Activated naive CD8-positive, alpha-beta T cell treated with anti-CD3 and anti-CD28 coated beads, Interleukin-2, amount 50 U/mL, for 24 hours (primary cell): ENCODE measurements around the gene BTK.

Experiments used
- ATAC-seq: fragments of 150-1000 bp; cut with Tn5 transposase; one replicate; pipeline ENCODE4 v1.10.0; 2021
- DNase-seq: peaks from one replicate; pipeline ENCODE4 v3.0.0; 2021
- H3K27ac Mint-ChIP-seq: one replicate; pipeline ENCODE4 v1.8.0; 2021; ENCODE audit warnings: mild to moderate bottlenecking, mixed read lengths
- H3K27me3 Mint-ChIP-seq: one replicate; pipeline ENCODE4 v1.8.0; 2021; ENCODE audit warnings: mixed read lengths
- H3K36me3 Mint-ChIP-seq: one replicate; pipeline ENCODE4 v1.8.0; 2021; ENCODE audit warnings: low read depth, mixed read lengths
- H3K4me1 Mint-ChIP-seq: one replicate; pipeline ENCODE4 v1.8.0; 2021; ENCODE audit warnings: mixed read lengths
- H3K4me3 Mint-ChIP-seq: one replicate; pipeline ENCODE4 v1.8.0; 2021; ENCODE audit warnings: mild to moderate bottlenecking, moderate library complexity, mixed read lengths
- H3K9me3 Mint-ChIP-seq: one replicate; pipeline ENCODE4 v1.8.0; 2021; ENCODE audit warnings: mixed read lengths

The BTK gene

GRCh38 chrX:101383679-101384205, 2.2 kb downstream of the BTK start:
- DNase-seq (no peak), ATAC-seq (no peak)
- Mint-ChIP-seq H3K4me3 (peak overlapping the region; percentile 24), H3K36me3 (no peaks in the 10 kb centered on the region), H3K27me3 (no peaks in the 10 kb centered on the region), H3K9me3 (no peaks in the 10 kb centered on the region), H3K27ac (no peak overlapping the region), H3K4me1 (peaks cover 8% of the 10 kb centered on the region)

GRCh38 chrX:101377547-101377946, 8.4 kb downstream of the BTK start:
- H3K9me3 Mint-ChIP-seq = no peaks in the 10 kb centered on the region

GRCh38 chrX:101370888-101371504, 15.0 kb downstream of the BTK start:
- DNase-seq (no peak), ATAC-seq (no peak)
- H3K27ac Mint-ChIP-seq = no peak overlapping the region
- H3K36me3 Mint-ChIP-seq = no peaks in the 10 kb centered on the region
- peaks cover 9% of the 10 kb centered on the region for H3K4me1 Mint-ChIP-seq
- H3K27me3 Mint-ChIP-seq = no peaks in the 10 kb centered on the region
- no peaks in the 10 kb centered on the region for H3K9me3 Mint-ChIP-seq
- H3K4me3 Mint-ChIP-seq = no peak overlapping the region

More at GRCh38 chrX:101377547-101377946, 8.4 kb downstream of the BTK start:
- Mint-ChIP-seq H3K36me3 (no peaks in the 10 kb centered on the region), H3K4me1 (no peaks in the 10 kb centered on the region), H3K4me3 (no peak overlapping the region), H3K27me3 (no peaks in the 10 kb centered on the region), H3K27ac (no peak overlapping the region)
- DNase-seq (no peak), ATAC-seq (no peak)

- no peak for DNase-seq
- peaks cover 9% of the 10 kb centered on the region for H3K4me1 Mint-ChIP-seq
- no peak overlapping the region for H3K4me3 Mint-ChIP-seq
- H3K9me3 Mint-ChIP-seq = no peaks in the 10 kb centered on the region
- H3K36me3 Mint-ChIP-seq = no peaks in the 10 kb centered on the region
- H3K27ac Mint-ChIP-seq = no peak overlapping the region
- H3K27me3 Mint-ChIP-seq = no peaks in the 10 kb centered on the region
- no peak for ATAC-seq
Observed at GRCh38 chrX:101369687-101370086, 16.3 kb downstream of the BTK start.

GRCh38 chrX:101368800-101369199, 17.2 kb downstream of the BTK start:
- no peak overlapping the region for H3K4me3 Mint-ChIP-seq
- no peaks in the 10 kb centered on the region for H3K27me3 Mint-ChIP-seq
- DNase-seq (no peak), ATAC-seq (no peak)
- H3K9me3 Mint-ChIP-seq = no peaks in the 10 kb centered on the region
- peaks cover 9% of the 10 kb centered on the region for H3K4me1 Mint-ChIP-seq
- no peaks in the 10 kb centered on the region for H3K36me3 Mint-ChIP-seq
- no peak overlapping the region for H3K27ac Mint-ChIP-seq

GRCh38 chrX:101365301-101365795, 20.6 kb downstream of the BTK start:
- Mint-ChIP-seq H3K4me3 (no peak overlapping the region), H3K36me3 (no peaks in the 10 kb centered on the region), H3K4me1 (no peaks in the 10 kb centered on the region), H3K27me3 (no peaks in the 10 kb centered on the region), H3K9me3 (no peaks in the 10 kb centered on the region), H3K27ac (no peak overlapping the region)
- DNase-seq (no peak), ATAC-seq (no peak)

GRCh38 chrX:101362757-101363156, 23.2 kb downstream of the BTK start:
- ATAC-seq (no peak), DNase-seq (no peak)
- peaks cover 5% of the 10 kb centered on the region for H3K4me1 Mint-ChIP-seq
- H3K27me3 Mint-ChIP-seq = no peaks in the 10 kb centered on the region
- H3K9me3 Mint-ChIP-seq = no peaks in the 10 kb centered on the region
- no peak overlapping the region for H3K27ac Mint-ChIP-seq
- no peak overlapping the region for H3K4me3 Mint-ChIP-seq
- H3K36me3 Mint-ChIP-seq = no peaks in the 10 kb centered on the region

- Mint-ChIP-seq H3K27ac (no peak overlapping the region), H3K4me1 (peaks cover 5% of the 10 kb centered on the region), H3K4me3 (no peak overlapping the region), H3K36me3 (no peaks in the 10 kb centered on the region), H3K9me3 (no peaks in the 10 kb centered on the region), H3K27me3 (no peaks in the 10 kb centered on the region)
- ATAC-seq (no peak), DNase-seq (no peak)
Observed at GRCh38 chrX:101362116-101362515, 23.9 kb downstream of the BTK start.

GRCh38 chrX:101360390-101360789, 25.6 kb downstream of the BTK start:
- no peak for DNase-seq
- Mint-ChIP-seq H3K36me3 (no peaks in the 10 kb centered on the region), H3K9me3 (no peaks in the 10 kb centered on the region), H3K27ac (no peak overlapping the region), H3K27me3 (no peaks in the 10 kb centered on the region), H3K4me1 (peaks cover 5% of the 10 kb centered on the region), H3K4me3 (no peak overlapping the region)
- no peak for ATAC-seq

- Mint-ChIP-seq H3K9me3 (no peaks in the 10 kb centered on the region), H3K4me1 (peaks cover 5% of the 10 kb centered on the region), H3K4me3 (no peak overlapping the region), H3K36me3 (no peaks in the 10 kb centered on the region), H3K27me3 (no peaks in the 10 kb centered on the region), H3K27ac (no peak overlapping the region)
- no peak for ATAC-seq
- DNase-seq = no peak
Observed at GRCh38 chrX:101359966-101360365, 26.0 kb downstream of the BTK start.

GRCh38 chrX:101357166-101357795, 28.7 kb downstream of the BTK start:
- ATAC-seq (no peak), DNase-seq (no peak)
- Mint-ChIP-seq H3K9me3 (no peaks in the 10 kb centered on the region), H3K4me1 (peaks cover 5% of the 10 kb centered on the region), H3K27me3 (no peaks in the 10 kb centered on the region), H3K36me3 (no peaks in the 10 kb centered on the region), H3K27ac (no peak overlapping the region), H3K4me3 (no peak overlapping the region)

- no peak for DNase-seq
- peaks cover 10% of the 10 kb centered on the region for H3K36me3 Mint-ChIP-seq
- H3K9me3 Mint-ChIP-seq = no peaks in the 10 kb centered on the region
- H3K4me3 Mint-ChIP-seq = peak overlapping the region; percentile 88
- H3K4me1 Mint-ChIP-seq = peaks cover 18% of the 10 kb centered on the region
- H3K27me3 Mint-ChIP-seq = no peaks in the 10 kb centered on the region
- ATAC-seq = no peak
- peak overlapping the region; percentile 92 for H3K27ac Mint-ChIP-seq
Observed at GRCh38 chrX:101349193-101349562, 36.8 kb downstream of the BTK start.

- DNase-seq = peak; percentile 81
- Mint-ChIP-seq H3K9me3 (no peaks in the 10 kb centered on the region), H3K4me3 (peak within 1 kb of the TSS; percentile 88), H3K27ac (peak within 1 kb of the TSS; percentile 92), H3K4me1 (peaks cover 18% of the 10 kb centered on the region), H3K27me3 (no peaks in the 10 kb centered on the region), H3K36me3 (peaks cover 13% of the 10 kb centered on the region)
- ATAC-seq = peak; percentile 98
Observed at GRCh38 chrX:101348452-101349192, 37.4 kb downstream of the BTK start, which contains the start of gene TIMM8A. Gene TIMM8A, minus strand, starts transcription at chrX:101348742. Its CDS starts 78 bp downstream, at chrX:101348664.

- Mint-ChIP-seq H3K27ac (peak overlapping the region; percentile 92), H3K27me3 (no peaks in the 10 kb centered on the region), H3K9me3 (no peaks in the 10 kb centered on the region), H3K4me3 (peak overlapping the region; percentile 88), H3K36me3 (peaks cover 13% of the 10 kb centered on the region), H3K4me1 (peaks cover 18% of the 10 kb centered on the region)
- no peak for DNase-seq
- ATAC-seq = no peak
Observed at GRCh38 chrX:101347859-101348451, 38.0 kb downstream of the BTK start.
